ENCODE data around the gene ZBTB7A. TPM values are rescaled to one million over a fixed set of nuclear protein-coding genes. Genes with fewer than 3 reads are reported as not detected.

ZBTB7A gene
- total and polyA plus RNA-seq, 8 donors: 7.1 to 49.5 (median 11.4) TPM

- H3K4me1 ChIP-seq: peaks cover 3 to 61% of the 10 kb centered on the region in 2 donors
- no peaks in the 10 kb centered on the region for H3K9me3 ChIP-seq
- DNase-seq: no peak
- intact Hi-C loops (cut with DNase I): no loop called here
- no peak for TF ChIP-seq CTCF (IDR thresholded peaks at IDR 0.05)
- no peaks in the 10 kb centered on the region for H3K27me3 ChIP-seq
- no peak for ATAC-seq
- no peak overlapping the region for H3K4me3 ChIP-seq
- H3K36me3 ChIP-seq: peaks cover 0 to 38% of the 10 kb centered on the region in 2 donors
- H3K27ac ChIP-seq: no peak overlapping the region
Observed at GRCh38 chr19:4087787-4088679, 21.3 kb upstream of the ZBTB7A start.

GRCh38 chr19:4086411-4086867, 19.7 kb upstream of the ZBTB7A start:
- ATAC-seq (no peak), DNase-seq (no peak)
- no peak for TF ChIP-seq CTCF (IDR thresholded peaks at IDR 0.05)
- intact Hi-C loops (cut with DNase I): no loop called here
- Histone ChIP-seq H3K4me1 (peaks cover 3 to 63% of the 10 kb centered on the region in 2 donors), H3K4me3 (no peak overlapping the region), H3K27ac (peak overlapping the region in 1 of 2 donors; percentile 13), H3K9me3 (no peaks in the 10 kb centered on the region), H3K27me3 (no peaks in the 10 kb centered on the region), H3K36me3 (peaks cover 0 to 24% of the 10 kb centered on the region in 2 donors)

- Histone ChIP-seq H3K4me1 (peaks cover 3 to 62% of the 10 kb centered on the region in 2 donors), H3K9me3 (no peaks in the 10 kb centered on the region), H3K27ac (peak overlapping the region in 1 of 2 donors; percentile 64), H3K4me3 (no peak overlapping the region), H3K36me3 (peaks cover 0 to 5% of the 10 kb centered on the region in 2 donors), H3K27me3 (no peaks in the 10 kb centered on the region)
- no peak for TF ChIP-seq CTCF (IDR thresholded peaks at IDR 0.05)
- intact Hi-C loops (cut with DNase I): no loop called here
- DNase-seq (no peak), ATAC-seq (no peak)
Observed at GRCh38 chr19:4084547-4084877, 17.8 kb upstream of the ZBTB7A start.

GRCh38 chr19:4083677-4084546, 17.2 kb upstream of the ZBTB7A start:
- no peaks in the 10 kb centered on the region for H3K9me3 ChIP-seq
- H3K4me3 ChIP-seq: peak overlapping the region in 1 of 2 donors; percentile 19
- peaks cover 3 to 57% of the 10 kb centered on the region in 2 donors for H3K4me1 ChIP-seq
- peak overlapping the region; percentile 26 to 64 for H3K27ac ChIP-seq
- ATAC-seq: peak; percentile 76
- peak in 2 of 4 donors; percentile 63 to 84 for DNase-seq
- no peak for TF ChIP-seq CTCF (IDR thresholded peaks at IDR 0.05)
- intact Hi-C loops (cut with DNase I): no loop called here
- H3K27me3 ChIP-seq: no peaks in the 10 kb centered on the region
- no peaks in the 10 kb centered on the region for H3K36me3 ChIP-seq

- ATAC-seq (no peak), DNase-seq (peak in 1 of 4 donors; percentile 46)
- peaks cover 12 to 56% of the 10 kb centered on the region in 2 donors for H3K4me1 ChIP-seq
- H3K27ac ChIP-seq: peak overlapping the region in 1 of 2 donors; percentile 45
- no peaks in the 10 kb centered on the region for H3K9me3 ChIP-seq
- no peak overlapping the region for H3K4me3 ChIP-seq
- H3K36me3 ChIP-seq: no peaks in the 10 kb centered on the region
- intact Hi-C loops (cut with DNase I): no loop called here
- H3K27me3 ChIP-seq: no peaks in the 10 kb centered on the region
- no peak for TF ChIP-seq CTCF (IDR thresholded peaks at IDR 0.05)
Observed at GRCh38 chr19:4082172-4082571, 15.5 kb upstream of the ZBTB7A start.
